Activated CD8-positive, alpha-beta T cell treated with anti-CD3 and anti-CD28 coated beads, Interleukin-2, amount 10 ng/mL, durations not matched to agents 7 days and 5 days (primary cell): ENCODE data around the gene CEP41. TPM values are rescaled to one million over a fixed set of nuclear protein-coding genes. Genes with fewer than 3 reads are reported as not detected.

Experiments used
- ATAC-seq: fragments of 150-1000 bp; cut with Tn5 transposase; one replicate; pipeline ENCODE4 v1.10.0; 2021; ENCODE audit warnings: moderate library complexity
- CTCF ChIA-PET: fragments of 350-600 bp; sonication (Branson Sonifier 250); formaldehyde crosslinking; loops from one replicate; lab custom pipeline; 2021; ENCODE audit warnings: antibody characterized with exemption; lab: Charles Lee
- POLR2A ChIA-PET: fragments of 350-600 bp; sonication (Branson Sonifier 250); formaldehyde crosslinking; loops from one replicate; lab custom pipeline; 2021; ENCODE audit warnings: antibody characterized with exemption; lab: Charles Lee
- DNase-seq: peaks from one replicate; pipeline ENCODE4 v3.0.0-alpha.2; 2020
- H3K27ac Mint-ChIP-seq: one replicate; pipeline ENCODE4 v1.8.0; 2021; ENCODE audit warnings: mild to moderate bottlenecking, mixed read lengths
- H3K27me3 Mint-ChIP-seq: one replicate; pipeline ENCODE4 v1.8.0; 2021; ENCODE audit warnings: low read depth, mixed read lengths
- H3K36me3 Mint-ChIP-seq: one replicate; pipeline ENCODE4 v1.8.0; 2021; ENCODE audit warnings: low read depth, mixed read lengths
- H3K4me1 Mint-ChIP-seq: one replicate; pipeline ENCODE4 v1.8.0; 2021; ENCODE audit warnings: low read depth, mixed read lengths
- H3K4me3 Mint-ChIP-seq: one replicate; pipeline ENCODE4 v1.8.0; 2021; ENCODE audit warnings: mild to moderate bottlenecking, mixed read lengths
- H3K9me3 Mint-ChIP-seq: one replicate; pipeline ENCODE4 v1.8.0; 2022; ENCODE audit warnings: mixed read lengths; ENCODE audit not compliant: insufficient read depth
- total RNA-seq, 2 experiments: library from RNA; stranded (reverse); gene quantifications; one replicate each; pipeline ENCODE4 v1.2.3, GENCODE V29; 2021

The CEP41 gene
- total RNA-seq, 2 experiments from 2014 or later, result 27.6 to 31.1 TPM

GRCh38 chr7:130478991-130479390, 38.2 kb upstream of the CEP41 start:
- ATAC-seq (no peak), DNase-seq (no peak)
- Mint-ChIP-seq H3K9me3 (no peaks in the 10 kb centered on the region), H3K27ac (no peak overlapping the region), H3K36me3 (no peaks in the 10 kb centered on the region), H3K4me3 (no peak overlapping the region), H3K27me3 (peaks cover 14% of the 10 kb centered on the region), H3K4me1 (no peaks in the 10 kb centered on the region)
- ChIA-PET CTCF (interaction anchor here (0.6 kb wide), 1 partner anchor 27 kb away, joined by 3 read pairs; no protein-coding TSS in a partner anchor), POLR2A (interaction anchor here (0.6 kb wide), 1 partner anchor 12 kb away, joined by 3 read pairs; no protein-coding TSS in a partner anchor)

- peaks cover 2% of the 10 kb centered on the region for H3K4me1 Mint-ChIP-seq
- H3K27me3 Mint-ChIP-seq, result peaks cover 4% of the 10 kb centered on the region
- no peak overlapping the region for H3K4me3 Mint-ChIP-seq
- POLR2A ChIA-PET, result no interaction called here
- H3K9me3 Mint-ChIP-seq, result no peaks in the 10 kb centered on the region
- CTCF ChIA-PET, result interaction anchor here (2.5 kb wide), 1 partner anchor 11 kb away, joined by 8 read pairs; no protein-coding TSS in a partner anchor
- DNase-seq, result no peak
- H3K27ac Mint-ChIP-seq, result no peak overlapping the region
- H3K36me3 Mint-ChIP-seq, result no peaks in the 10 kb centered on the region
- ATAC-seq, result no peak
Observed at GRCh38 chr7:130476297-130477150, 35.7 kb upstream of the CEP41 start.

GRCh38 chr7:130475776-130476175, 35.0 kb upstream of the CEP41 start:
- ATAC-seq (no peak), DNase-seq (no peak)
- H3K4me3 Mint-ChIP-seq, result no peak overlapping the region
- H3K4me1 Mint-ChIP-seq, result peaks cover 2% of the 10 kb centered on the region
- no peaks in the 10 kb centered on the region for H3K9me3 Mint-ChIP-seq
- no peaks in the 10 kb centered on the region for H3K36me3 Mint-ChIP-seq
- no peak overlapping the region for H3K27ac Mint-ChIP-seq
- H3K27me3 Mint-ChIP-seq, result peaks cover 4% of the 10 kb centered on the region
- CTCF ChIA-PET, result interaction anchor here (2.5 kb wide), 1 partner anchor 11 kb away, joined by 8 read pairs; no protein-coding TSS in a partner anchor
- POLR2A ChIA-PET, result no interaction called here

DNA sequence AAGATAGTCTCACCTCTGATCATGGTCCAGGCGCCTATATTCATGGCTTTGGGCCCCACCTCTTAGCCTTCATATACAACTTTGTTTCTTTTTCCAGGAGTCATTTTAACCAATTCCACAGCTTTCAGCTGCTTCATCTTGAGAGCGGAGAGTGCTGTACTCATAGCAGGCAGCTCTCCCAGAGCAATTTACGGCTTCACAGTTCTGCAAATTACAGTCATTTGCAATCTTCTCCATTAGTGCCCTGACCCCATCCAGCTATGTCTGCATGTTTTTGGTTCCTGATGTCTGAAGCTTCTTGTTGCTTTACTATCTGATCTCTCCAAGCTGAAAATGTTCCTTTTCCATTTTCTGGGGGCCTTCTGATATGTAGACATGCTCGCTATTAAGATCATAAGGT, 33.1 kb upstream of the CEP41 start:
- ATAC-seq, result no peak
- Mint-ChIP-seq H3K4me3 (no peak overlapping the region), H3K27me3 (peaks cover 2% of the 10 kb centered on the region), H3K36me3 (no peaks in the 10 kb centered on the region), H3K9me3 (no peaks in the 10 kb centered on the region), H3K27ac (no peak overlapping the region), H3K4me1 (peaks cover 8% of the 10 kb centered on the region)
- CTCF ChIA-PET, result interaction anchor here (1.4 kb wide), 1 partner anchor 12 kb away, joined by 3 read pairs; no protein-coding TSS in a partner anchor
- no peak for DNase-seq
- POLR2A ChIA-PET, result no interaction called here

- Mint-ChIP-seq H3K9me3 (no peaks in the 10 kb centered on the region), H3K36me3 (no peaks in the 10 kb centered on the region), H3K4me3 (no peak overlapping the region), H3K4me1 (peaks cover 8% of the 10 kb centered on the region), H3K27ac (no peak overlapping the region), H3K27me3 (peaks cover 2% of the 10 kb centered on the region)
- CTCF ChIA-PET, result interaction anchor here (0.8 kb wide), 1 partner anchor 278 kb away, joined by 3 read pairs; no protein-coding TSS in a partner anchor
- DNase-seq (no peak), ATAC-seq (no peak)
- POLR2A ChIA-PET, result no interaction called here
Observed at GRCh38 chr7:130473289-130473688, 32.5 kb upstream of the CEP41 start.

DNA sequence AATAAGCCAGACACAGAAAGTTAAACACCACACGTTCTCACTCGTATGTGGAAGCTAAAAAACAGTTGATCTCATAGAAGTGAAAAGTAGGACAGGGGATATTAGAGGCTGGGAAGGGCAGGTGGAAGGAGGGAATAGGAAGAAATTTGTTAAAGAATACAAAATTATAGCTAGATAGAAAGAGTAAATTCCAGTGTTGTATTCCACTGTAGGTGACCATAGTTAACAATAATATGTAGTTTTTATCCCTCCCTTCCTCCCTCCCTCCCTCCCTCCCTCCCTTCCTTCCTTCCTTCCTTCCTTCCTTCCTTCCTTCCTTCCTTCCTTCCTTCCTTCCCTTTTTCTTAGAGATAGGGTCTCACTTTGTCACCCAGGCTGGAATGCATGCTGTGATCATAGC, 31.2 kb upstream of the CEP41 start:
- ATAC-seq (no peak), DNase-seq (no peak)
- Mint-ChIP-seq H3K4me3 (no peak overlapping the region), H3K27me3 (peaks cover 2% of the 10 kb centered on the region), H3K4me1 (peaks cover 8% of the 10 kb centered on the region), H3K36me3 (no peaks in the 10 kb centered on the region), H3K9me3 (no peaks in the 10 kb centered on the region), H3K27ac (no peak overlapping the region)
- CTCF ChIA-PET, result interaction anchor here (1.0 kb wide), 1 partner anchor 360 kb away, joined by 3 read pairs; no protein-coding TSS in a partner anchor
- POLR2A ChIA-PET, result no interaction called here

DNA sequence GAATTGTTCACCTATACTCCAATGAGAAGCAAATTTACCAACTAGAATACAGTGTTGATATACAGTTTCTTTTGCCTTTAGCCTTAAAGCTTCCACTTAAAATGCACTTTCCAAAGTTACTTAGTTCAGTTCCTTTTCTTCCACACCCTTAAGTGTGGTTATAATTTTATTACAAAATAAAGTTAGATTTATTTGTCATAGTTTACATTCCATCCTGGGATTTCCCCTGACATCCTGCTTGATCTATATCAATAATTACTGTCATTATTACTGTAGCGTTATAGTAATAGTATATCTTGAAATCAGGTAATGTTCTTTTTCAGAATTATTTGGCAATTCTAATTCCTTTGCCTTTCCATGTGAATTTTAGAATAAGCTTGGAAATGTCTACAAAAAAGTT, 27.8 kb upstream of the CEP41 start:
- CTCF ChIA-PET, result no interaction called here
- Mint-ChIP-seq H3K36me3 (no peaks in the 10 kb centered on the region), H3K27ac (no peak overlapping the region), H3K4me3 (no peak overlapping the region), H3K4me1 (peaks cover 8% of the 10 kb centered on the region), H3K27me3 (no peaks in the 10 kb centered on the region), H3K9me3 (no peaks in the 10 kb centered on the region)
- ATAC-seq (no peak), DNase-seq (no peak)
- POLR2A ChIA-PET, result no interaction called here

- no peak overlapping the region for H3K27ac Mint-ChIP-seq
- DNase-seq (no peak), ATAC-seq (no peak)
- H3K4me1 Mint-ChIP-seq, result peaks cover 3% of the 10 kb centered on the region
- no peaks in the 10 kb centered on the region for H3K27me3 Mint-ChIP-seq
- peaks cover 14% of the 10 kb centered on the region for H3K9me3 Mint-ChIP-seq
- no peak overlapping the region for H3K4me3 Mint-ChIP-seq
- ChIA-PET POLR2A (no interaction called here), CTCF (interaction anchor here (0.7 kb wide), 1 partner anchor 23 kb away, joined by 3 read pairs; no protein-coding TSS in a partner anchor)
- peaks cover 11% of the 10 kb centered on the region for H3K36me3 Mint-ChIP-seq
Observed at GRCh38 chr7:130463553-130464434, 23.0 kb upstream of the CEP41 start.

- H3K4me1 Mint-ChIP-seq, result peaks cover 12% of the 10 kb centered on the region
- ATAC-seq (no peak), DNase-seq (no peak)
- H3K27me3 Mint-ChIP-seq, result no peaks in the 10 kb centered on the region
- H3K9me3 Mint-ChIP-seq, result peaks cover 20% of the 10 kb centered on the region
- no peak overlapping the region for H3K27ac Mint-ChIP-seq
- H3K4me3 Mint-ChIP-seq, result no peak overlapping the region
- POLR2A ChIA-PET, result no interaction called here
- CTCF ChIA-PET, result interaction anchor here (1.3 kb wide), 1 partner anchor 13 kb away, joined by 3 read pairs; no protein-coding TSS in a partner anchor
- H3K36me3 Mint-ChIP-seq, result peaks cover 14% of the 10 kb centered on the region
Observed at GRCh38 chr7:130461272-130461671, 20.5 kb upstream of the CEP41 start.

DNA sequence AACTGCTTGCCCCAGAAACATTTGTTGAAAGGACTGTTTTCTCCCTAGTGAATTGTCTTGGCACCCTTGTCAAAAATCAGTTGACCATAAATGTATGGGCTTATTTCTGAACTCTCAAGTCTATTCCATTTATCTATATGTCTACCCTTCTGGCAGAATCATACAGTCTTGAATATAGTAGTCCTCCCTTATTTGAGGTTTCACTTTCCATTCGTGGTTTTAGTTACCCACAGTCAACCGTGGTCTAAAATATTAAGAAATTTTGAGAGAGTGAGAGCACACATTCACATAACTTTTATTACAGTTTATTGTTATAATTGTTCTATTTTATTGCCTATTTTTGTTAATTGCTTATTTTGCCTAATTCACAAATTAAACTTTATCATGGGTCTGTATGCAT, 17.4 kb upstream of the CEP41 start:
- H3K4me1 Mint-ChIP-seq, result peaks cover 14% of the 10 kb centered on the region
- H3K36me3 Mint-ChIP-seq, result peaks cover 14% of the 10 kb centered on the region
- ATAC-seq (peak; percentile 90), DNase-seq (no peak)
- peak overlapping the region; percentile 51 for H3K4me3 Mint-ChIP-seq
- ChIA-PET POLR2A (interaction anchor here (1.4 kb wide), 1 partner anchor 64 kb away, joined by 5 read pairs; no protein-coding TSS in a partner anchor), CTCF (interaction anchor here (0.6 kb wide), 1 partner anchor 70 kb away, joined by 3 read pairs; no protein-coding TSS in a partner anchor)
- H3K27ac Mint-ChIP-seq, result peak overlapping the region; percentile 75
- H3K27me3 Mint-ChIP-seq, result no peaks in the 10 kb centered on the region
- peaks cover 20% of the 10 kb centered on the region for H3K9me3 Mint-ChIP-seq

DNA sequence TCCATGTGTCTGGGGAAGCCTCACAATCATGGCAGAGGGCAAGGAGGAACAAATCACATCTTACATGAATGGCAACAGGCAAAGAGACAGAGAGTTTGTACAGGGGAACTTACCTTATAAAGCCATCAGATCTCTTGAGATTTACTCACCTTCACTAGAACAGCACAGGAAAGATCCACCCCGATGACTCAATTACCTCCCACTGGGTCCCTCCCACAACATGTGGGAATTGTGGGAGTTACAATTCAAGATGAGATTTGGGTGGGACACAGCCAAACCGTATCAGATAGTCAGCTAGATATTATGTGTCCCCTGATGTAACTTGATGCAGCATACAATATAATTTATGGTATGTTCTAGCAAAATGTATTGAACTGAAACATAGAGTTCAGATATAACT, 14.1 kb upstream of the CEP41 start:
- H3K36me3 Mint-ChIP-seq, result peaks cover 14% of the 10 kb centered on the region
- CTCF ChIA-PET, result interaction anchor here (1.1 kb wide), 1 partner anchor 14 kb away, joined by 4 read pairs; the partner anchor contains the start of gene CEP41
- H3K27me3 Mint-ChIP-seq, result no peaks in the 10 kb centered on the region
- DNase-seq (no peak), ATAC-seq (no peak)
- peaks cover 16% of the 10 kb centered on the region for H3K9me3 Mint-ChIP-seq
- no peak overlapping the region for H3K27ac Mint-ChIP-seq
- no peak overlapping the region for H3K4me3 Mint-ChIP-seq
- H3K4me1 Mint-ChIP-seq, result peaks cover 14% of the 10 kb centered on the region
- POLR2A ChIA-PET, result no interaction called here
